SU-DHL-6 (cell line): Measurements from ENCODE around the gene BPIFB6.

Experiments used
- H2AFZ ChIP-seq: fragments of 200-600 bp; sonication (generic); 2 replicates; pipeline ENCODE4 v1.6.1; 2014; ENCODE audit warnings: low read depth, mild to moderate bottlenecking, moderate library complexity, mixed read lengths, antibody characterized with exemption, low read length; ENCODE audit not compliant: severe bottlenecking
- H3F3A ChIP-seq: fragments of 200-600 bp; shearing (Covaris generic); 2 replicates; pipeline ENCODE4 v1.6.0; 2016; ENCODE audit warnings: antibody characterized with exemption, mild to moderate bottlenecking; ENCODE audit not compliant: insufficient read depth
- H3K27ac ChIP-seq: fragments of 200-600 bp; sonication (generic); 2 replicates; pipeline ENCODE4 v1.5.1; 2016; ENCODE audit warnings: low read depth, mild to moderate bottlenecking, low read length, moderate library complexity, mixed read lengths
- H3K27me3 ChIP-seq: fragments of 200-600 bp; sonication (generic), shearing (Covaris generic); 2 replicates; pipeline ENCODE4 v1.6.0; 2014; ENCODE audit warnings: mild to moderate bottlenecking, low read length
- H3K36me3 ChIP-seq: fragments of 200-600 bp; sonication (generic); 2 replicates; pipeline ENCODE4 v1.6.1; 2014; ENCODE audit warnings: mild to moderate bottlenecking, low read length, mixed read lengths
- H3K4me2 ChIP-seq: fragments of 300-600, 200-600 bp; shearing (Covaris generic), sonication (generic); 2 replicates; pipeline ENCODE4 v1.6.0; 2014; ENCODE audit warnings: low read length, low read depth, mild to moderate bottlenecking; ENCODE audit not compliant: poor library complexity, severe bottlenecking
- H3K4me3 ChIP-seq: fragments of 200-600 bp; sonication (generic); 2 replicates; pipeline ENCODE4 v1.5.1; 2014; ENCODE audit warnings: antibody characterized with exemption, low read length, mild to moderate bottlenecking, mixed read lengths; ENCODE audit not compliant: insufficient read depth, poor library complexity, severe bottlenecking
- H3K79me2 ChIP-seq: fragments of 200-600 bp; sonication (generic); 2 replicates; pipeline ENCODE4 v1.6.1; 2014; ENCODE audit warnings: mild to moderate bottlenecking, low read length, moderate library complexity; ENCODE audit not compliant: insufficient read depth
- H3K9ac ChIP-seq: fragments of 200-600 bp; sonication (generic); 2 replicates; pipeline ENCODE4 v1.7.0; 2014; ENCODE audit warnings: mild to moderate bottlenecking, low read length
- H3K9me2 ChIP-seq: fragments of 200-600 bp; sonication (generic); replicated peaks from 2 replicates; pipeline ENCODE4 v1.6.1; 2014; ENCODE audit warnings: low read length; ENCODE audit not compliant: insufficient read depth
- H3K9me3 ChIP-seq: fragments of 200-600 bp; sonication (generic); 2 replicates; pipeline ENCODE4 v1.6.1; 2014; ENCODE audit warnings: low read length, mixed read lengths; ENCODE audit not compliant: insufficient read depth
- H4K20me1 ChIP-seq: fragments of 200-600 bp; sonication (generic); 2 replicates; pipeline ENCODE4 v1.6.1; 2014; ENCODE audit warnings: low read depth, mild to moderate bottlenecking, antibody characterized with exemption, low read length, moderate library complexity, mixed read lengths
- CTCF ChIP-seq: fragments of 200-600 bp; sonication (generic); IDR thresholded peaks from one replicate; pipeline ENCODE4 v1.5.1; 2017; ENCODE audit warnings: antibody characterized with exemption, mild to moderate bottlenecking, low read length, moderate library complexity; ENCODE audit not compliant: insufficient read depth, poor library complexity, severe bottlenecking
- EZH2phosphoT487 ChIP-seq: fragments of 200-600 bp; sonication (generic), shearing (Covaris generic); conservative IDR thresholded peaks from 2 replicates; pipeline ENCODE4 v1.6.1; 2018; ENCODE audit warnings: mild to moderate bottlenecking, antibody characterized with exemption, low read length, moderate library complexity, mixed read lengths

BPIFB6 gene

GRCh38 chr20:33031531-33031930 lies at the start of gene BPIFB6:
Gene BPIFB6 (plus strand): TSS chr20:33031648. CDS start chr20:33031648, 0 bp downstream.
- Histone ChIP-seq H3K9me2 (no peaks in the 10 kb centered on the region), H3K79me2 (no peaks in the 10 kb centered on the region), H3K9ac (no peak within 1 kb of the TSS), H2AFZ (no peak within 1 kb of the TSS), H4K20me1 (no peaks in the 10 kb centered on the region), H3K9me3 (no peaks in the 10 kb centered on the region), H3K36me3 (no peaks in the 10 kb centered on the region), H3K4me2 (no peak within 1 kb of the TSS), H3K4me3 (no peak within 1 kb of the TSS), H3F3A (no peaks in the 10 kb centered on the region), H3K27ac (no peak within 1 kb of the TSS), H3K27me3 (no peaks in the 10 kb centered on the region)
- no peak for TF ChIP-seq CTCF
- TF ChIP-seq EZH2phosphoT487: no peak

GRCh38 chr20:32982617-32983458 lies 48.6 kb upstream of the BPIFB6 start:
- no peak overlapping the region for H2AFZ ChIP-seq
- H3K4me3 ChIP-seq: no peak overlapping the region
- H3K27ac ChIP-seq: no peak overlapping the region
- no peaks in the 10 kb centered on the region for H3F3A ChIP-seq
- H3K9me2 ChIP-seq: no peaks in the 10 kb centered on the region
- TF ChIP-seq EZH2phosphoT487: no peak
- no peak for TF ChIP-seq CTCF
- H3K27me3 ChIP-seq: no peaks in the 10 kb centered on the region
- no peaks in the 10 kb centered on the region for H3K79me2 ChIP-seq
- no peak overlapping the region for H3K9ac ChIP-seq
- H4K20me1 ChIP-seq: no peaks in the 10 kb centered on the region
- no peaks in the 10 kb centered on the region for H3K9me3 ChIP-seq
- H3K4me2 ChIP-seq: no peak overlapping the region
- H3K36me3 ChIP-seq: no peaks in the 10 kb centered on the region

GRCh38 chr20:32983459-32984112 lies 47.9 kb upstream of the BPIFB6 start:
- H3K9me2 ChIP-seq: no peaks in the 10 kb centered on the region
- H3K9me3 ChIP-seq: no peaks in the 10 kb centered on the region
- no peaks in the 10 kb centered on the region for H3F3A ChIP-seq
- no peaks in the 10 kb centered on the region for H3K36me3 ChIP-seq
- H3K27ac ChIP-seq: no peak overlapping the region
- no peak overlapping the region for H2AFZ ChIP-seq
- H3K9ac ChIP-seq: no peak overlapping the region
- no peaks in the 10 kb centered on the region for H4K20me1 ChIP-seq
- H3K27me3 ChIP-seq: no peaks in the 10 kb centered on the region
- H3K4me3 ChIP-seq: no peak overlapping the region
- no peaks in the 10 kb centered on the region for H3K79me2 ChIP-seq
- no peak for TF ChIP-seq EZH2phosphoT487
- TF ChIP-seq CTCF: no peak
- H3K4me2 ChIP-seq: no peak overlapping the region
